VCaP (cell line): Measurements from ENCODE around the gene MARVELD3.
"Not testable (repeated sequence)": the region's sequence is repeated elsewhere in the genome, so short reads cannot be mapped to it uniquely, and the experiment has no call there.

Experiments used
- H3K27ac ChIP-seq: fragments of 450-650 bp; 2 replicates; pipeline ENCODE4 v1.5.1; 2017
- TF ChIP-seq, protein P1 (sequence below): fragments of 450-650 bp; conservative IDR thresholded peaks from 2 replicates; pipeline ENCODE4 v1.5.1; 2017; ENCODE audit warnings: mild to moderate bottlenecking, moderate library complexity

MARVELD3 gene

DNA sequence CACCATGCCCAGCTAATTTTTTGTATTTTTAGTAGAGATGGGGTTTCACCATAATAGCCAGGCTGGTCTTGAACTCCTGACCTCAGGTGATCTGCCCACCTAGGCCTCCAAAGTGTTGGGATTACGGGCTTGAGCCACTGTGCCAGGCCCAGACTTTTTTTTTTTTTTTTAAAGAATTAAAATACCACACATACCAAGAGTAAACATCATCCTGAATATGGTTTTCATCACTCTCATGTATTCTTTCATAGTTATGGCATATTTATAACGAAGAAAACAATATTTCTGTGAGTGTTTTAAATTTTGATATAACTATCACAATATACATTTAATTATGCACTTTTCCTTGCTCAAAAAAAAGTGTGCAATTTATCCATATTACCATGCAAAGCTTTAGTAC, 48.2 kb downstream of the MARVELD3 start:
- TF ChIP-seq, protein P1, sequence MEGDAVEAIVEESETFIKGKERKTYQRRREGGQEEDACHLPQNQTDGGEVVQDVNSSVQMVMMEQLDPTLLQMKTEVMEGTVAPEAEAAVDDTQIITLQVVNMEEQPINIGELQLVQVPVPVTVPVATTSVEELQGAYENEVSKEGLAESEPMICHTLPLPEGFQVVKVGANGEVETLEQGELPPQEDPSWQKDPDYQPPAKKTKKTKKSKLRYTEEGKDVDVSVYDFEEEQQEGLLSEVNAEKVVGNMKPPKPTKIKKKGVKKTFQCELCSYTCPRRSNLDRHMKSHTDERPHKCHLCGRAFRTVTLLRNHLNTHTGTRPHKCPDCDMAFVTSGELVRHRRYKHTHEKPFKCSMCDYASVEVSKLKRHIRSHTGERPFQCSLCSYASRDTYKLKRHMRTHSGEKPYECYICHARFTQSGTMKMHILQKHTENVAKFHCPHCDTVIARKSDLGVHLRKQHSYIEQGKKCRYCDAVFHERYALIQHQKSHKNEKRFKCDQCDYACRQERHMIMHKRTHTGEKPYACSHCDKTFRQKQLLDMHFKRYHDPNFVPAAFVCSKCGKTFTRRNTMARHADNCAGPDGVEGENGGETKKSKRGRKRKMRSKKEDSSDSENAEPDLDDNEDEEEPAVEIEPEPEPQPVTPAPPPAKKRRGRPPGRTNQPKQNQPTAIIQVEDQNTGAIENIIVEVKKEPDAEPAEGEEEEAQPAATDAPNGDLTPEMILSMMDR: no peak
- peak overlapping the region; percentile 13; the same call in 1 of the 2 replicates for H3K27ac ChIP-seq

DNA sequence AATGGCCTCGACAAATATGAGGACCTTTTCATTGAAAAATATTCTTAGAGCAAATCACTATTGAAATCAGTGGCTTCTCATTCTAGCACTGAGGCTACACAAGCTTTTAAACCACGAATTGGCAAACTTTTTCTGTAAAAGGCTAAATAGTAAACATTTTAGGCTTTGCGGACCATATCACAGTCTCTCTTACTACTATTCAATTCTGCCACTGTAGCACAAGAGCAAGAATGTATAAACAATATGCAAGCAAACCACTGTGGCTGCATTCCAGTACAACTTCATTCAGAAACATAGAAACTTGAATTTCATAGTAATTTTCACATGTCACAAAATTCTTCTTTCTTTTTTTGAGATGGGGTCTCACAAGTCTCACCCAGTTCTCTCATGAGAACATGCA, 49.4 kb downstream of the MARVELD3 start:
- H3K27ac ChIP-seq: no peak overlapping the region
- TF ChIP-seq, protein P1: no peak

DNA sequence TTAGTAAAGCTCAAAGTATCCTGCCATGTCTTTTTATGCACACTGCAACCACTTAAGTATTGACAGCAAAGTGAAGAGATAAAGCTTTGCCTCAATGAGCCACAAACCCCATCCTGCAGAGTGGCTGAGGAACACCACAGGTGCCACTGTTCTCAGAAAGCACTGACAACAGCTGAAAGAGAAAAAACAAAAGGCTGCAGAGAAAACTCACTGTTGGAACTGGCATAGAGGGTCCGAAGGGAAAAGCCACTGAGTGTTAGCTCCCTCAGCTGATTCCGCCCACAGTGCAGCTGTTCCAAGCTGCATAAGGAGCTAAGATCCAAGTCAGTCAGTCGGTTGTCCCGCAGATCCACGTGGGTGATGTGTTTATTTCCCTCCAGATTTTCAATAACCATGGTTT, 50.3 kb downstream of the MARVELD3 start:
- TF ChIP-seq, protein P1: no peak
- H3K27ac ChIP-seq: no peak overlapping the region

DNA sequence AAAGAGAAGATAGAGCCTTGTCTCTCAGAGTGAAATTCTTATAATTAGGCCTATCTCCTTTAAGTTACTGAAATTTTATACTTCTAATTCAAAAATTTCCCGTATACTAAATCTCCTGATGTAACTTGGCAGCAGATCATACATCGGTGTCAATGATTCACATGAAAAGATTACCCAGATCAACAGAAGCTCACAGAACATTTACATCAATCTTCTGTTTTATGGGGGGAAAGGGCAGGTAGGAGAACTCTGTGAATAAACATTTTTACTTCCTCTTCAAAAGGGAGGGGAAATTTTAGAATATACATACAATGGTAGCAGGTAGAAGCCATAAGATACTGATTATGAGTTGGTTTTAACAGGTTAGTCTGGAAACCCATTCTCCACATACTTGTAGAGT, 55.4 kb downstream of the MARVELD3 start:
- H3K27ac ChIP-seq: peak overlapping the region; percentile 23; the same call in 1 of the 2 replicates

DNA sequence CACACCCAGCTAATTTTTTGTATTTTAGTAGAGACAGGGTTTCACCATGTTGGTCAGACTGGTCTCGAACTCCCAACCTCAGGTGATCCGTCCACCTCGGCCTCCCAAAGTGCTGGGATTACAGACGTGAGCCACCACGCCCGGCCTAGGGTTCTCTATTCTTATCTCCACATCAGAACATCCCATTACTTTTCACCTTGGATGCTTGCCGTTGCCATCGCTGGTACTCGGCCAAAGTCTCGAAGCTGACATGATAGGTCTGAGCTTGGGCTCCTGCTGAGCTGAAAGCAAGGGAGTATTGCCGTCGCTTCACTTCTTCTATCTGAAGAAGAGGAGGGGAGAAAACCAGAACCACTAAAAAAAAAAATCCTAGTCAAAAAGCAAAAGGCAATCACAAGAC, 58.3 kb downstream of the MARVELD3 start:
- H3K27ac ChIP-seq: not testable (repeated sequence)

More for the DNA sequence above, 55.4 kb downstream of the MARVELD3 start:
- TF ChIP-seq, protein P1: no peak
